TTC549 (cell line): Measurements from ENCODE around the gene GLB1L3.
"Not testable (repeated sequence)": the region's sequence is repeated elsewhere in the genome, so short reads cannot be mapped to it uniquely, and the experiment has no call there.

Experiments
- FAIRE-seq: peaks from 2 replicates; lab custom pipeline; 2012; peaks lifted over from hg19 to GRCh38; lab: Jason Lieb, UNC

The GLB1L3 gene

DNA sequence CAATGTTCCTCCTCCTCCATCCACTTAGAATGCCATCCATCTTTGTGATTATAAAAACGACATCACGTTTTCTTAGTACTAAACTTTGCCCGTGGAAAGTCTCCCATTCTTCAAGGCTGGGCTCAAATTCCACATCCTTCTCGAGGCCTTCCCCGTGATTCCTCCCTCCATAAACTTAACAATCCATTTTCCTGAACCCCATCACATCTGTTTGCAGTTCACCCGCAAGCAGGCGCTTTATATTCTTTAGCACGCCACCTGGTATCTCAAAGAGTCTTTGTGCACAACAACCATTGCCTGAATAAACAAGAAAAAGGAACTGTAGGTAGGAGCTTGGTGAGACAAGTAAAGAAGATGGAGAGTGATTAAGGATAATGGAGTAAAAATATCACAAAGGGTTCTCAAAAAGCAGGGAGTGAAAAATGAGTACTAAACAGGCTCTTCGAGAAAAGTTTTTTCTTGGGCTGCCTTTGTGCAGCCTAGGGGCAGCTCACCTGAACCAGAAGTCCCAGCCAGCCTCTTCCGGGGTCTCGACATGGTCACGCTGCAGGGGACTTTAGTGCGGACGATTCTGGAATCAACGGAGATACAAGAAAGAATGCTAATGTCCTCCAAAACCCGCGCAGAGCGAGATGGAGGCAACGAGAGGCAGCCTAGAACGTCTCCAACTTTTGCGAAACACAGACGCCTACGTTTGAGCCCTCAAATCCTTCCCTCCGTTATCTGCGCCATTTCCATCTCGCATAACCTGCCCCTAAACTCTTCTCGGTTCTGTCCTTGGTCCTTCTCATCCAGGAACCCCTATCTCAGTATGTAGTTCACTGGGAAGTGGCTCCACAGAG is 23.6 kb upstream of the GLB1L3 start:
- no peak for FAIRE-seq

DNA sequence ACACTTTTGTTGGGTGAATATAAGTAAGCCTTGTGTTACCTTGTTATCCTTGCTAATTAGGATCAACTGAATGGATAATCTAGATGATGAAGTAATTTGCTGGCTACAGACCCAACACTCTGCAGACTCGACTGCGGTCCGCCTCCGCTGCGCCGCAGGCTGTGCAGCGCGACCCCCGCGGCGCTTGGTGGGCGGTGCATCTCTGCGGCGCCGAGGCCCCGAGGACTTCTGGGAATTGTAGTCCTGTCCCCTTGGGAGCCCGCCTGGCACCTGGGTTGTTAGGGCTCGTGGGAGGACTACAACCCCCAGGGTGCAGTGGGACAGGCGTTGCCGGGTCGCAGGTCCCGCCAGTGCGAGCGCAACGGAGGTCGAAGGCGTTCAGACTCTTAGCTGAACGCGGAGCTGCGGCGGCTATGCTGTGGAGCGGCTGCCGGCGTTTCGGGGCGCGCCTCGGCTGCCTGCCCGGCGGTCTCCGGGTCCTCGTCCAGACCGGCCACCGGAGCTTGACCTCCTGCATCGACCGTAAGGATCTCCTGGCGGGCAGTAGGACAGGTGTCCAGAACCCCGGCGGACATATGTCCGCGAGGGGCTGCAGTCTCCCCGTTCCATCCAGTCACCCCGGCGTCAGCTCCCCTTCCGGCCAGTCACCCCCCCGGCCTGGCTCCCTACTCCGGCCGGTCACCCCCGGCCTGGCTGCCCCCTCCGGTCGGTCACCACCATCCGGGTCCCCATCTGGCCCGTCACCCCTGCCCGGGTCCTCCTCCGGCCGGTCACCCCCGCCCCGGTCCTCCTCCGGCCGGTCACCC is 22.8 kb upstream of the GLB1L3 start, which contains the start of the genes ACAD8 and THYN1:
Gene ACAD8 (plus strand): TSS at position 381 of the 806 bp plus-strand sequence. CDS start 33 bp downstream, at position 414.
Gene THYN1 (minus strand): TSS at position 165 of the 806 bp plus-strand sequence. CDS start 470 bp downstream, outside the sequence.
- peak; percentile 56 for FAIRE-seq

DNA sequence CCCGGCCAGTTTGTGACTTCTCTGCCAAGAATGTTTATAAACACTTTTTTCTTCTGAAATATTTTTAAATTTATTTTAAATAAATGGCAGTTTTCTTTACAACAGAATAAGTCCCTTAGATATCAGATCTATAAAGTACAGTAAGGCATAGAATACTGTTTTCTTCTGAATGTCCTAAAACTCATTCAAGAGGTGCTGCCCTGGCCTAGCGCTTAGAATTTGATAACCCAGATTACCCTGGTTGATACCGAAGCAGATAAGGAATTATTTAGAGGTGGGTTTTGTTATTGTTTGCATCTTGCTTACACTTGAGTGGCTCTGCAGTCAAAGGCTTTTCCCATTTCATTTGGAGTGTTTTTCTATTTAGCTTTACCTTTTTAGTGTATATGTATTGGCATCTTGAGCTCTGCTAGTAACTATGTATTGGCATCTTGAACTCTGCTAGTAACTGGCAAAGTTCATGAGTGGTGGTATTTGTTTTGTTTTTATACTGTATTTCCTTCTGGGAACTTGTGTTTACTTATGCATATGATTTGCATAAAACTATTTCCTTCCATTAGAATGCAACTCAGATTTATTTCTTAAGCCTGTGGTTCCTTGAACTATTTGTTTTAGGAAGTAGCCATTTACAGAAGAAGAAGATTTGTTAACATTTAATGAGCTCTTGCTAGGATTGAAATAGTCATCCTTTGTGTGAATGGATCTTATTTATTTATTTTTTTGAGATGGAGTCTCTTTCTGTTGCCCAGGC is 21.6 kb upstream of the GLB1L3 start:
- FAIRE-seq = no peak

DNA sequence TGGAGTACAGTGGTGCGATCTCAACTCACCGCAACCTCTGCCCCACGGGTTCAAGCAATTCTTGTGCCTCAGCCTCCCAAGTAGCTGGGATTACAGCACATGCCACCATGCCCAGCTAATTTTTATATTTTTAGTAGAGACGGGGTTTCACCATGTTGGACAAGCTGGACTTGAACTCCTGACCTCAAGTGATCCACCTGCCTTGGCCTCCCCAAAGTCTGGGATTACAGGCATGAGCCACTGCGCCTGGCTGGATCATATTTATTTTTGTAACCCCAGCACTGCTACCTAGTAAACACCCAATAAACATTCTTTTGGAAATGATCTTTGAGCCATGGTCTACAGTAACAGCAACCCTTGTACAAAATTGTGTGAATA is 21.0 kb upstream of the GLB1L3 start:
- FAIRE-seq = not testable (repeated sequence)

DNA sequence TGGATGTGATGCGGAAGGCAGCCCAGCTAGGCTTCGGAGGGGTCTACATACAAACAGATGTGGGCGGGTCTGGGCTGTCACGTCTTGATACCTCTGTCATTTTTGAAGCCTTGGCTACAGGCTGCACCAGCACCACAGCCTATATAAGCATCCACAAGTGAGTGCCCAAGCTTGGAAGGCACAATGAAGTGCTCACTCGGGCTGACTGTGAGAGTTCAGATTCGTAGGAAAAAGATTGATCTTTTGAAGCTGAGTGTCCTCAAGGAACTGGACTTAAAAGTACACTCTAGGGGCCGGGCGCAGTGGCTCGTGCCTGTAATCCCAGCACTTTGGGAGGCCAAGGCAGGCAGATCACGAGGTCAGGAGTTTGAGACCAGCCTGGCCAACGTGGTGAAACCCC is 19.1 kb upstream of the GLB1L3 start:
- FAIRE-seq = no peak

DNA sequence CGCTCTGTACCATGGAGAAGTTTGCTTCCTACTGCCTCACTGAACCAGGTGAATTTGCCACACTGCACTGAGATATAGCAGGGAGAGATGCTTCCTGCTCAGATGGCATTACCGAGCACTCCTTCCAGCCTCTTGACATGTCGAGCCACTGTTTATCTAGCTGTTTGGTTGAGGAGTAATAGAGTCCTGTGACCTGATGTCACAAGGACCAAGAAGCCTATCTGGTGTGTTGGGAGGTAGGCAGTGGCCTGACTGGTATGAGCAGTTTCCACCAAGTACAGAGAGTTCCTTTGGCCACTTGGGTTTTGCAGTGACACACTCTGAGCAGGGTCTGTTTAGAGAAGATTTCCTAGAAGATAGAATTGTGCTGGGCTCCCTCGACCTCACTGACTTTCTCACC is 17.6 kb upstream of the GLB1L3 start:
- FAIRE-seq = no peak

DNA sequence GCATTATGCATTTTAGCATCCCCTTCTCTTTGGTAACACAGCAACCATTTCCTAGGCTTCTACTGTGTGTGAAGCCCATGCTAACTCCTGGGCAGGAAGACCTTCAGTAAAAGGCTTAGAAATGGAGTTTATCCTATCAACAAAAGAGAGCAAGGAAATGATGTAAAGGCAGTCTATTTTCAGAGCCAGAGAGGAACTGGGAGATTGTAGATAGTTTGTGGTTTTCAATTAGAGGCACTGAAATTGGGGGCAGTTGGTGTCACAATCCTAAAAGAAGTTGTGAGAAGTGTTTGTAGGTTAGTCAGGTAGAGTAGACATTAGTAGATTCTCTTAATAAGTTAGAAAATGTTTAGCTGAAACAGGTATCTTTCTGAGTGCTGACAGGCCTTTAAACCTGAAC is 15.7 kb upstream of the GLB1L3 start:
- no peak for FAIRE-seq

DNA sequence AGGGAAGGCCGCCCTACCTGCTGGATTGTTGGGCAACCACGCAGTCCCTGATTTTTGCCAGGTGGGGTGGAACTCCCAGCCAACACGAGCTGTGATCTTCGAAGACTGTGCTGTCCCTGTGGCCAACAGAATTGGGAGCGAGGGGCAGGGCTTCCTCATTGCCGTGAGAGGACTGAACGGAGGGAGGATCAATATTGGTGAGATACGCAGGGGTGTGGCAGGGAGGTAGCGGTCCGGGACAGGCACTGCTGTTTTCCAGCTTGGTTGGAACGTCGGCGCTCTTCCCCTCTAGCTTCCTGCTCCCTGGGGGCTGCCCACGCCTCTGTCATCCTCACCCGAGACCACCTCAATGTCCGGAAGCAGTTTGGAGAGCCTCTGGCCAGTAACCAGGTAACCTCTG is 15.2 kb upstream of the GLB1L3 start:
- no peak for FAIRE-seq

DNA sequence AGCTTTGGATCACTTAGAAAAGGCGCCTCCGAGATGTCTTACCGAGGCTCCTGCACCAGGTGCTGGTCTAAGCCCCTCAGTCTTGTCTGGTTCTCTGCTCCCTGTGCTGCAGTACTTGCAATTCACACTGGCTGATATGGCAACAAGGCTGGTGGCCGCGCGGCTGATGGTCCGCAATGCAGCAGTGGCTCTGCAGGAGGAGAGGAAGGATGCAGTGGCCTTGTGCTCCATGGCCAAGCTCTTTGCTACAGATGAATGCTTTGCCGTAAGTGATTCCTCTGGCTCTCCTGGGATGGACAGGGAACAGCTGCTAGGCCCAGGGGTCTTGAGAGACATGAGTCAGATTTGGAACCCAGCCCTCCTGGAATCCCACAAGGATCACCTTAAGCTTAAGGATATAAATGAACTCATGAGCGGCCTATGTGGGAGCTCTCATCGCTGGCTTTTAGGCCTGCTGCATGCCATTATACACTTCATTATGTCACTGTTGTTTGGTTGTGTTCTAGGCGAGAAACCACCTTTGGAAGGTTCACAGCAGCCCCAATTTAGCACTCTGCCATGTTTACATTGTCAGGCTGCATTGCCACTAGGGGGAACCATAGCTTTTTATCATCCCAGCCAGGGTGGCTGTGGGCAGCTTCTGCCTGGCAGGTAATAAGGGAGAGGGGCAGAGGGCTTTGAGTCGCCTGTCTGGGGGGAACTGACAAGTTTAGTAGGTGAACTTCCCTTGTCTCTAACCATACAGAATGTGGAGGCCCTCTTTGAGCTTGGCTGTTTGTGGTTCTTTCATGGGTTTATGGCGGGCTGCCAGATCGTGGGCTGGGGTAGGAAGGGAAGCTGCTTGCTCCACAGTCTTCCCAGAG is 14.3 kb upstream of the GLB1L3 start:
- FAIRE-seq = no peak

DNA sequence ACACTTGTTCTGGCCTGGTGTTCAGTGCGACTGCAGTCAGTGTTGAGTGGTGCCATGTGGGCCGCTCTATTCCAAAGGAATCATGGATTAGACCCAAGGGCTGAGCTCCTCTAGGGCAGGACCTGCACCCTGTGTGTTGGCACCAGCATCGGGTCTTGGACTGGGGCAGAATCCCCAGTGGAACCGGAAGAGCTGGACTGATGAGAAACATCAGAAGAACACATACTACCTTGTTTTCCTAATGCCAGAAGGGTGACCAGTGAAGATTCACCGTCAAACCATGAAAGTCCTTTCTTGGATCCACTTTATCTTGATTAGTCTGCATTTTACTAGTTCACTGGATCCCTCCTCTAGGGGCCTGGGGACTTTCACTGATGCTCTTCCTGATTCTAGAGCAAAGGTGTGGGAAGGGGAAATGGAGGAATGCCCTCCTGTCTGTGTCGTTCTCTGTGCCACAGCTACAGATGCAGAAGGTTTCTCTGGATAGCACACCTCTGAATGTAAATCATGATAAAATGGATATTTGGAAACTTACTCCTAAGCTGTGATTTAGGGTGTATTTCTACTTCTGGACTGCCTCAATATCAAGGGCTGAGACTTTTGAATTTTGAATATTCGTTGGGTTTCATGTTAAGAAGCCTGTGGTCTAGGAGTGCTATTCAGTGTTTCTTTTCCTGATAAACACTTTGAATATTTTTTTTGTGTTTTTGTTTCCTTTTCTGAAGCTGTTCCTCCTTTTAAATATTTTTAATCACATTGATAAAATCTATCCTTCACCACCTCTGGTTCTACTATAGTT is 11.0 kb upstream of the GLB1L3 start:
- no peak for FAIRE-seq

DNA sequence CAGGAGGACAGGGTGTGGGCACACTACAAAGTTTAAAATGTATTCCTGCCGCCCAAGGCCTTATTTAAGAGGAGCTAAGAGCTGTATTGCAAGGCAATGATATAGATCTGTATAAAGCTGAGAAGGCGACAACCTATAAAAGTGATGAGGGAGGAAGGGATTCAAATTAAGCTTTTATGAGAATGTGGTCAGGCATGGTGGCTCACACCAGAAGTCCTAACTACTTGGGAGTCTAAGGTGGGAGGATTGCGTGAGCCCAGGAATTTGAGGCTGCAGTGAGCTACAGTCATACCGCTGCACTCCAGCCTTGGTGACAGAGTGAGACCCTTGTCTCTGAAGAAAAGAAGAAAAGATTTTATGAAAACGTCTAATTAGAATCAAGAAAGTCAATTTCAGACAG is 9.7 kb upstream of the GLB1L3 start:
- no peak for FAIRE-seq

DNA sequence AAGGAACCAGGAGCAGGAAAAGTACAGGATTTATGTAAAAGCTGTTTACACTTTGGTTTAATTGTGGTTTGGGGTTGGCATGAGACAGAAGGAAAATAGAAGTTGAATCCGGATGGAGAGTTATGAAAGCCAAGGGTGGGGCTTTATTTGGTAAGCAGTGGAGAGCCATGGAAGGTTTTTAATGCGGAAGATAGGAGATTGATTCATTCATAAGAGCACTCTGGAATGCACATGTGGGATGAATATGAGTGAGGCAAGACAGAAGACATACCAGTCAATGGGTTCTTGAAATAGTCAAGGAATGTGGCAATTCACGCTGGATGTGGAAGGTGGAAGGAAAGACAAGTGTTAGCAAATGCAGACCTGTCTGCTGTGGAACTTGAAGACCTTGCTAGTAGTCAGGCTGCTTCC is 9.3 kb upstream of the GLB1L3 start:
- FAIRE-seq = no peak

DNA sequence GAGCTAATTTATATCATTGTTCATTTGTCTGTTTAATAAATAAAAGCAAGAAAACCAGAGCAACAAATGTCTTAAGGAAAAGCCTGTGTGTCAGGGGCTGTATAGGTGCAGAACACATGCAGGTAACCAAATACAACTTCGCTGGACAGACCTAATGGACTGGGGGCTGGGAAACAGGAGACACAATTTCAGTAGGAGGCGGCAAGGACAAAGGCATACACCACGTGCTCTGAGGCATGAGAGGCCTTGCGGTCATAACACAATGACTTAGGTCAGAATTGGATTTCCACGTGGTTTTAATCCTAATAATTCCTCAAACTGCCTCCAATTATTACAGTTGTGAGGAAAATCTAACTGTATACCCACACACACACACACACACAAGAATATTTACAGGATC is 8.7 kb upstream of the GLB1L3 start:
- FAIRE-seq = no peak

DNA sequence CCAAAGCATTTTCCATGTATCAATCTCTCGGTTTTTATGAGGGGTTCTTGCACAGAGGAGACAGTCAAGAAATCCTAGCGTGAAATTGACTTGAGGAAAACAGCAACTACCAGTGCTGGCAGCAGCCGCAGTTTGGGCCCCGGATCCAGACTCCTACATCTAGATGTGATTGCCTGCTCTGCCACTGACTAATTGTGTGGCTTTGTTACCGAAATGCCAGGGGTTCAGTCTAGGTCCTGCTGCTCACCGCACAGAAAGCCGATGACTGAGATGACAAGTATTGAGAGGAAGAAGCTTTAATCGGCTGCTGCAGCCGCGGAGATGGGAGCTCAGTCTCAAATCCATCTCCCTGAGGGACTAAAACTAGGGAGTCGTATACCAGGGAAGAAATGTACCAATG is 8.2 kb upstream of the GLB1L3 start:
- no peak for FAIRE-seq

DNA sequence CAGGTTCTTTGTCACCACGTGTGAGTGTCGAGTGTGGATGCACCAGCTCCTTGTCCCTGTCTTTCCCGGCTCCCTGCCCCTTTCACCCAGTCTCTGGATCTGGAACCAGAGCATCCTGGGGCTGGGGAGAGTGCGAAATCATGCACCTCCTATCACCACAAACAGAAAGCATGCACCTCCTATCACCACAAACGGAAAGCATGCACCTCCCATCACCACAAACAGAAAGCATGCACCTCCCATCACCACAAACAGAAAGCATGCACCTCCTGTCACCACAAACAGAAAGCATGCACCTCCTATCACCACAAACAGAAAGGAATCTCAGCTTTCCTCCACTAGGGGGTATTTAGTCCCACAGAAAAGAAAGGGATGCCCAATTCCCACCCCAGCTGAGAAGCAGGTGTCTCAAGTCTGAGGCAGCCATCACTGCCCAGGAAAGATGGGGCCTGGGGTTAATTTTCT is 5.9 kb upstream of the GLB1L3 start:
- FAIRE-seq = no peak

DNA sequence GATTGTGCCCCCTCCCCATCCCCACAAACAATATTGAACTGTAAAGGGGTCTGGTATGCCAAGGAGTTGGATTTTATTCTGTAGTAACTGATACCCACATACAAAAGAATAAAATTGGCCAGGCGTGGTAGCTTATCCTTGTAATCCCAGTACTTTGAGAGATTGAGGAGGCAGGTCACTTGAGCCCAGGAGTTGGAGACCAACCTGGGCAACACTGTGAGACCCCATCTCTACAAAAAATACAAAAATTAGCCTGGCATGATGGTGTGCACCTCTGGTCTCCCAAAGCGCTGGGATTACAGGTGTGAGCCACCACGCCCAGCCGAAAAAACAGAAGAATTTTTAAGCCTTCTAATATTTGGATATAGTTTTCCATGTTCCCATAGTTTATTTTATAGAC is 4.2 kb upstream of the GLB1L3 start:
- no peak for FAIRE-seq

DNA sequence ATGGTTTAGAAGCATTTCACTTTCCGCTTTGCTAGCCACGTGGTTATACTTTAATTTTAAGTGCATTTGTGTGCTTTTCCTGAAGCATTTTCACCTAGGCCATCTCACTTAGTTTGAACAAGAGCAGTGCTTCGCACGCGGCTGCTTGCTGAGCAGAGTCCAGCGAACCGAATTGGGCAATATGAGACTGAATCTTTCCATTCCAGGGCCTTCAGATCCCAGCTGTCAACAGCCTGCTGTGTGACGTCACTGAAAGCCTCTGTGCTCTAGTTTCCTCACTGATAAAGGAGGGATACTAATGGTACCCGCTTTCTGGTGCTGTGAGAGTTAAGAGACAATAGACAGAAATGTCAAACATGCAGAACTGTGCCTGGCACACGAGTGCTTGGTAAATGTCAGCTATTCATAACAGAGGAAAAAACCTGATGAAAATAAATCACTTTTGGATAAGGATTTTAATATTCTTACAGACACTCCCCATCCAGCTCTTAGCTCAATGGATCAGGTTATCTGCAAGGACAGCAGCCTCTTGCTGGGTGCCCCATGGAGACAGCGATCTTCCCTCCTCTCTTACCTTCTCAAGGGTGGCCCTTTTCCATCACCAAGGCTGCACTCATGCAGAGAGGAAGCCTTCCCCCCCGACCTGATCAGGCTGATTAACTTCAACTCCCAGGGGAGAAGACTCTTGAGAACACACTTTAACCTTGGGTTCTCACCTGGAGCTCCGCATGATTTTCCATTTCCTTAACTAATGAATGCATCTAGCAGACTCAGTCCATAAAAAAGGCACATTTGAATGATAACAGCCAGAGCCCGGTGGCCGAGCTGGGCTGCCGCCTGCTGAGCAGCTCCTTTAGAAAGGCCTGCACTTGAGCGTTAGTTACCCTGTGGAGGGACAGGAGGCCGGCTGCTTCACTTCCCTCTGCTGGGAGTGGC is 3.5 kb upstream of the GLB1L3 start:
- FAIRE-seq = no peak

DNA sequence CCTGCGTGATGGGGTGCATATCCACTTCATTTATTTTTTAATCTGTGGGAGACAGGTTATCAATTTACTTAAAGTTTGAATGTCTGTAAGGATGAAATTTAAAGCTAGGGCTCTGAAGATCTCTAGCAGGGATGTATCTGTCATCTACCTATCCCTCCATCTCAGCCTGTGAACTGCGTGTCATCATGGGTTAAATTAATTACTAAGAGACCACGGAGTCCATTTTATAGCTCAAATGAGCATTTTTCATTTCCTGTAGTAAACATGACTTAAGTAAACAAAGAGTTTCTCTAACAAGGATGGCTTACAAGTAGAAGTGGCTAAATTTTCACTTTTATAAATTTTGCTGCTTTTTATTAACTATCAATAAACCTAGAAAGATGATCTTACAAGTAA is 2.9 kb upstream of the GLB1L3 start:
- no peak for FAIRE-seq

DNA sequence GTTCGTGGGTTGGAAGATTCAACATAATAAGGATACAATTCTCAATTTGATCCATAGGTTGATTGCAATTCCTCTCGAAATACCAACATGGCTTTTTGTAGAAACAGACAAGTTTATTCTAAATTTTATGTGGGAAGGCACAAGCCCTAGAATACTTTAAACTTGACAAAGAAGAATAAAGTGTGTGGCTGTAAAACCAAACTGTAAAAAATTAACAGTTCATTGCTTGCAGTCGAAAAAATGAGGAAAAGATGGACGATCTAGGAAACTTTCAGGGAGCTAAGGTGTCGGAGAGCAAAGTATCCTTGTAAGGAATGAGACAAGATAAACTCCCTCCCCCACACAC is 1.0 kb upstream of the GLB1L3 start:
- no peak for FAIRE-seq
